Peyer's patch (tissue), 4 donors: ENCODE data around the gene INPP4A.

Experiments used
- POLR2A ChIP-seq, 2 donors: fragments of 450-650 bp; IDR thresholded peaks; one replicate each; pipeline ENCODE4 v1.5.1; 2017; ENCODE audit warnings: antibody characterized with exemption in 2 of 2, mild to moderate bottlenecking in 2 of 2, moderate library complexity in 2 of 2
- TF ChIP-seq, protein P1 (sequence below), 6 experiments: fragments of 450-650 bp in 4 of 6; fragments of 200-600 bp in 2 of 6; sonication (generic) in 1 of 6; IDR thresholded peaks; one replicate each; pipeline ENCODE4 v1.5.1; 2017 to 2019; ENCODE audit warnings: antibody characterized with exemption in 6 of 6, mild to moderate bottlenecking in 3 of 6, moderate library complexity in 1 of 6

DNA sequence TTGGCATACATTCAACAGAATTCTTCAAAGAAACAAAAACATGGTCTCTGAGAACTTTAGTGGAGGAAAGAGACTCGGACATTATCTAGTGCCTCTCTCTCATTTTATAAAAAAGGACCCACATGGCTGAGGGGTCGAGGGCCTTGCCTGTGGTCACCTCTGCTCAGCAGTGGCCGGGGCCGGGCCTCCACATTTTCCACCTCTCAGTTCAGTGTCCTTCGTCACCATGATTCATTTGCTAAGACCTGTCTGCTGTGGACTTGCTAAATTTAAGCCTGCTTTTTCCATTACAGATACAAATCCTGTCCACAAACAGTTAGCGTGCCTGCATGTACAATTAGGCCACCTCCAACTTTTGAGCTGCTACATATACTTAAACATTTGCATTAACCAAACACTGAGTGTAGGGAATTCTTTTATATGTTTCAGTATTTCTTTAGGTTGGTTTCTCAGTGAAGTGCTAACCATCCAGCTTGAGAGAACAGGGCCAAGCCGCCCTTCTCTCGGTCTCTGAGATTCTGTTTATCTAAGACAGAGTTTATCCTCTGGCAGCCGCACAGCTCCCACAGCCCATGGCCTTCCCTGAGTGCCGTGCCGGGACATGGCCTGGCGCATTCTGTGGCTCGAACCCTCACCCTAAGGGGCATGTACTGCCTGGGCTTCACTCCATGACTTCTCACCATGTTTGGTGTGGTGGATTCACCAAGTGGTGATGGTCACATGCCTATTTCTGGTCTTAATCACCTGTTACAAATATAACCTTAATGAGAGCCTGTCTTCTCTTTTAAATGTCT is 117.4 kb downstream of the INPP4A start:
- no peak for TF ChIP-seq POLR2A (IDR thresholded peaks at IDR 0.05)
- TF ChIP-seq, protein P1, sequence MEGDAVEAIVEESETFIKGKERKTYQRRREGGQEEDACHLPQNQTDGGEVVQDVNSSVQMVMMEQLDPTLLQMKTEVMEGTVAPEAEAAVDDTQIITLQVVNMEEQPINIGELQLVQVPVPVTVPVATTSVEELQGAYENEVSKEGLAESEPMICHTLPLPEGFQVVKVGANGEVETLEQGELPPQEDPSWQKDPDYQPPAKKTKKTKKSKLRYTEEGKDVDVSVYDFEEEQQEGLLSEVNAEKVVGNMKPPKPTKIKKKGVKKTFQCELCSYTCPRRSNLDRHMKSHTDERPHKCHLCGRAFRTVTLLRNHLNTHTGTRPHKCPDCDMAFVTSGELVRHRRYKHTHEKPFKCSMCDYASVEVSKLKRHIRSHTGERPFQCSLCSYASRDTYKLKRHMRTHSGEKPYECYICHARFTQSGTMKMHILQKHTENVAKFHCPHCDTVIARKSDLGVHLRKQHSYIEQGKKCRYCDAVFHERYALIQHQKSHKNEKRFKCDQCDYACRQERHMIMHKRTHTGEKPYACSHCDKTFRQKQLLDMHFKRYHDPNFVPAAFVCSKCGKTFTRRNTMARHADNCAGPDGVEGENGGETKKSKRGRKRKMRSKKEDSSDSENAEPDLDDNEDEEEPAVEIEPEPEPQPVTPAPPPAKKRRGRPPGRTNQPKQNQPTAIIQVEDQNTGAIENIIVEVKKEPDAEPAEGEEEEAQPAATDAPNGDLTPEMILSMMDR (IDR thresholded peaks at IDR 0.05), result no peak
